Measurements from ENCODE around the gene ZNF24.

- no peak for TF ChIP-seq POLR2AphosphoS5 (IDR thresholded peaks at IDR 0.05)
- TF ChIP-seq CTCF (IDR thresholded peaks at IDR 0.05), result no peak
- no peak for TF ChIP-seq POLR2A (IDR thresholded peaks at IDR 0.05)
These were observed 18.3 kb upstream of the ZNF24 start for GRCh38 chr18:35362531-35362930.
